Liver (tissue), 9 donors: ENCODE data around the gene RELN. TPM values are rescaled to one million over a fixed set of nuclear protein-coding genes. Genes with fewer than 3 reads are reported as not detected.

Source experiments
- DNase-seq: peaks from one replicate; pipeline ENCODE4 v3.0.0-alpha.2; 2017; ENCODE audit warnings: low spot score
- H3K27ac ChIP-seq, 2 donors: one replicate each; pipeline ENCODE4 v1.7.0; 2013; ENCODE audit warnings: inconsistent platforms in 2 of 2, low read length in 2 of 2, control low read depth in 1 of 2, low read depth in 1 of 2, mild to moderate bottlenecking in 1 of 2
- H3K27me3 ChIP-seq, 4 donors: one replicate each; pipeline versions ENCODE4 v1.6.1 to v1.7.0; 2013; ENCODE audit warnings: low read length in 3 of 4, inconsistent platforms in 1 of 4, mild to moderate bottlenecking in 1 of 4, moderate library complexity in 1 of 4; ENCODE audit not compliant: control insufficient read depth in 4 of 4, insufficient read depth in 4 of 4
- H3K36me3 ChIP-seq, 4 donors: one replicate each; pipeline versions ENCODE4 v1.6.1 to v1.7.0; 2013; ENCODE audit warnings: low read length in 3 of 4, mild to moderate bottlenecking in 3 of 4, low read depth in 1 of 4, moderate library complexity in 1 of 4; ENCODE audit not compliant: control insufficient read depth in 4 of 4, insufficient read depth in 3 of 4
- H3K4me1 ChIP-seq, 4 donors: one replicate each; pipeline versions ENCODE4 v1.6.1 to v1.7.0; 2013; ENCODE audit warnings: low read length in 3 of 4, mild to moderate bottlenecking in 3 of 4, moderate library complexity in 1 of 4; ENCODE audit not compliant: control insufficient read depth in 4 of 4, insufficient read depth in 4 of 4
- H3K4me3 ChIP-seq, 3 donors: one replicate each; pipeline versions ENCODE4 v1.6.1 to v1.7.0; 2013; ENCODE audit warnings: low read length in 3 of 3, control low read depth in 1 of 3, low read depth in 1 of 3, mild to moderate bottlenecking in 1 of 3
- H3K9ac ChIP-seq, 2 donors: one replicate each; pipeline ENCODE4 v1.7.0; 2013; ENCODE audit warnings: low read length in 2 of 2, mild to moderate bottlenecking in 2 of 2, moderate library complexity in 2 of 2, control low read depth in 1 of 2, low read depth in 1 of 2
- H3K9me3 ChIP-seq, 4 donors: one replicate each; pipeline versions ENCODE4 v1.6.1 to v1.7.0; 2013; ENCODE audit warnings: low read length in 3 of 4; ENCODE audit not compliant: control insufficient read depth in 4 of 4
- EGR1 ChIP-seq, 2 donors: IDR thresholded peaks; 2 replicates each; pipeline ENCODE4 v1.6.1; 2016 to 2018; ENCODE audit warnings: antibody characterized with exemption in 2 of 2, low read depth in 2 of 2
- FOXA1 ChIP-seq: IDR thresholded peaks from 2 replicates; pipeline ENCODE4 v1.6.1; 2016; ENCODE audit warnings: antibody characterized with exemption
- FOXA2 ChIP-seq: IDR thresholded peaks from 2 replicates; pipeline ENCODE4 v1.6.1; 2016; ENCODE audit warnings: antibody characterized with exemption
- GABPA ChIP-seq, 2 donors: IDR thresholded peaks in 1 of 2; conservative IDR thresholded peaks in 1 of 2; 2 replicates each; pipeline ENCODE4 v1.6.1; 2016; ENCODE audit warnings: antibody characterized with exemption in 2 of 2, mild to moderate bottlenecking in 1 of 2, moderate library complexity in 1 of 2
- HNF4G ChIP-seq: IDR thresholded peaks from 2 replicates; pipeline ENCODE4 v1.6.1; 2016; ENCODE audit warnings: antibody characterized with exemption
- JUND ChIP-seq, 2 donors: IDR thresholded peaks; 2 replicates each; pipeline ENCODE4 v1.6.1; 2016; ENCODE audit warnings: antibody characterized with exemption in 2 of 2
- NR2F2 ChIP-seq: IDR thresholded peaks from 2 replicates; pipeline ENCODE4 v1.6.1; 2016; ENCODE audit warnings: antibody characterized with exemption
- RAD21 ChIP-seq, 2 donors: IDR thresholded peaks; 2 replicates each; pipeline ENCODE4 v1.6.1; 2016; ENCODE audit warnings: antibody characterized with exemption in 2 of 2, mild to moderate bottlenecking in 2 of 2
- SP1 ChIP-seq: IDR thresholded peaks from 2 replicates; pipeline ENCODE4 v1.6.1; 2018; ENCODE audit warnings: antibody characterized with exemption, mild to moderate bottlenecking
- TAF1 ChIP-seq: conservative IDR thresholded peaks from 2 replicates; pipeline ENCODE4 v1.6.1; 2016; ENCODE audit warnings: antibody characterized with exemption, mild to moderate bottlenecking
- YY1 ChIP-seq: IDR thresholded peaks from 2 replicates; pipeline ENCODE4 v1.6.1; 2016; ENCODE audit warnings: antibody characterized with exemption, mild to moderate bottlenecking
- WGBS: extraction: QIAGEN DNeasy Blood & Tissue Kit; methylation state at CpG from one replicate; pipeline ENCODE4 v1.1.7; 2013; 5-methylcytosine and 5-hydroxymethylcytosine counted together
- polyA plus RNA-seq, 2 donors: library from polyadenylated mRNA; stranded (reverse) in 1 of 2; unstranded in 1 of 2; fragments of 200-250 nt in 1 of 2; fragments of >200 nt in 1 of 2; fragmentation: Nextera tagmentation in 1 of 2; extraction: Ambion mirVana in 1 of 2; gene quantifications; one replicate each; pipeline versions ENCODE4 v1.2.1 to v1.2.3, GENCODE V29; 2013 to 2015
- total RNA-seq, 2 donors: library from RNA; depleted of rRNA; stranded (reverse); fragments of >200 nt; gene quantifications; one replicate each; pipeline ENCODE4 v1.2.3, GENCODE V29; 2014
- TF ChIP-seq, protein P1 (sequence below): IDR thresholded peaks from 2 replicates; pipeline ENCODE4 v1.6.1; 2016; ENCODE audit warnings: antibody characterized with exemption
- TF ChIP-seq, protein P2 (sequence below): IDR thresholded peaks from 2 replicates; pipeline ENCODE4 v1.6.1; 2016; ENCODE audit warnings: antibody characterized with exemption
- TF ChIP-seq, protein P3 (sequence below): IDR thresholded peaks from 2 replicates; pipeline ENCODE4 v1.6.1; 2016; ENCODE audit warnings: antibody characterized with exemption, mild to moderate bottlenecking
- TF ChIP-seq, protein P4 (sequence below): fragments of 150-350 bp; IDR thresholded peaks from 2 replicates; pipeline ENCODE4 v1.5.1; 2017; ENCODE audit warnings: improper control_type of control experiment, low read depth, low read length; ENCODE audit not compliant: missing input control
- donor health status: healthy.
- donor health status: healthy.
- donor health status: healthy.
- donor health status: healthy.
- donor health status: healthy.

The RELN gene
- total and polyA plus RNA-seq, 4 donors, result 10.0 to 69.8 (median 28.4) TPM

DNA sequence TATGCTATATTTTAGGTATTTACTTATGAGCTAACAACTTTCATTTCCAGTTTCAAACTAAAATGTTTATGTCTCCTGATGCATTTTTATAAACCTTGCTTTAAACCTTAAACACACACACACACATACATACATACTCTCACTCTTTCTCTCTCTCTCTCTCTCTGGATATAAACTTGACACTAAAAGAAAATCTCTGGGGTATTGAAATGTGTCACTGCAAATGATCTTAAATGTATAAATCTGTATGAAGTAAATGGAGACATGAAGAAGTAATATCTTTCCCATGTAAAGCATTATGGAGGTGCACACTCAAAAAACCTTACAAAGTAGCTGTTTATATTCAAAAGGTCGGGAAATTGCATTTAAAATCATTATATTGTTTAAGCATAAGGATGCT is 37.0 kb downstream of the RELN start:
- no peak overlapping the region for H3K9ac ChIP-seq
- H3K4me3 ChIP-seq, result no peak overlapping the region
- no peak overlapping the region for H3K27ac ChIP-seq
- H3K9me3 ChIP-seq, result peaks cover 0 to 4% (median 0%) of the 10 kb centered on the region in 4 donors
- WGBS, result 56% methylated on average over 1 of the region's 1 CpG
- no peak for DNase-seq
- peaks cover 0 to 1% (median 0%) of the 10 kb centered on the region in 4 donors for H3K4me1 ChIP-seq
- H3K36me3 ChIP-seq, result no peaks in the 10 kb centered on the region
- H3K27me3 ChIP-seq, result no peaks in the 10 kb centered on the region
- TF ChIP-seq NR2F2 (no peak), FOXA1 (no peak), FOXA2 (no peak), SP1 (no peak), GABPA (IDR thresholded peaks at IDR 0.05 in 1 of 2, conservative IDR thresholded peaks at IDR 0.05 in 1 of 2) (no peak), JUND (IDR thresholded peaks at IDR 0.05) (no peak), HNF4G (no peak), RAD21 (IDR thresholded peaks at IDR 0.05) (no peak)
- TF ChIP-seq, protein P1, sequence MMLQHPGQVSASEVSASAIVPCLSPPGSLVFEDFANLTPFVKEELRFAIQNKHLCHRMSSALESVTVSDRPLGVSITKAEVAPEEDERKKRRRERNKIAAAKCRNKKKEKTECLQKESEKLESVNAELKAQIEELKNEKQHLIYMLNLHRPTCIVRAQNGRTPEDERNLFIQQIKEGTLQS, result no peak
- TF ChIP-seq, protein P2, sequence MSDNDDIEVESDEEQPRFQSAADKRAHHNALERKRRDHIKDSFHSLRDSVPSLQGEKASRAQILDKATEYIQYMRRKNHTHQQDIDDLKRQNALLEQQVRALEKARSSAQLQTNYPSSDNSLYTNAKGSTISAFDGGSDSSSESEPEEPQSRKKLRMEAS, result no peak
- TF ChIP-seq, protein P3, sequence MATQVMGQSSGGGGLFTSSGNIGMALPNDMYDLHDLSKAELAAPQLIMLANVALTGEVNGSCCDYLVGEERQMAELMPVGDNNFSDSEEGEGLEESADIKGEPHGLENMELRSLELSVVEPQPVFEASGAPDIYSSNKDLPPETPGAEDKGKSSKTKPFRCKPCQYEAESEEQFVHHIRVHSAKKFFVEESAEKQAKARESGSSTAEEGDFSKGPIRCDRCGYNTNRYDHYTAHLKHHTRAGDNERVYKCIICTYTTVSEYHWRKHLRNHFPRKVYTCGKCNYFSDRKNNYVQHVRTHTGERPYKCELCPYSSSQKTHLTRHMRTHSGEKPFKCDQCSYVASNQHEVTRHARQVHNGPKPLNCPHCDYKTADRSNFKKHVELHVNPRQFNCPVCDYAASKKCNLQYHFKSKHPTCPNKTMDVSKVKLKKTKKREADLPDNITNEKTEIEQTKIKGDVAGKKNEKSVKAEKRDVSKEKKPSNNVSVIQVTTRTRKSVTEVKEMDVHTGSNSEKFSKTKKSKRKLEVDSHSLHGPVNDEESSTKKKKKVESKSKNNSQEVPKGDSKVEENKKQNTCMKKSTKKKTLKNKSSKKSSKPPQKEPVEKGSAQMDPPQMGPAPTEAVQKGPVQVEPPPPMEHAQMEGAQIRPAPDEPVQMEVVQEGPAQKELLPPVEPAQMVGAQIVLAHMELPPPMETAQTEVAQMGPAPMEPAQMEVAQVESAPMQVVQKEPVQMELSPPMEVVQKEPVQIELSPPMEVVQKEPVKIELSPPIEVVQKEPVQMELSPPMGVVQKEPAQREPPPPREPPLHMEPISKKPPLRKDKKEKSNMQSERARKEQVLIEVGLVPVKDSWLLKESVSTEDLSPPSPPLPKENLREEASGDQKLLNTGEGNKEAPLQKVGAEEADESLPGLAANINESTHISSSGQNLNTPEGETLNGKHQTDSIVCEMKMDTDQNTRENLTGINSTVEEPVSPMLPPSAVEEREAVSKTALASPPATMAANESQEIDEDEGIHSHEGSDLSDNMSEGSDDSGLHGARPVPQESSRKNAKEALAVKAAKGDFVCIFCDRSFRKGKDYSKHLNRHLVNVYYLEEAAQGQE, result no peak

DNA sequence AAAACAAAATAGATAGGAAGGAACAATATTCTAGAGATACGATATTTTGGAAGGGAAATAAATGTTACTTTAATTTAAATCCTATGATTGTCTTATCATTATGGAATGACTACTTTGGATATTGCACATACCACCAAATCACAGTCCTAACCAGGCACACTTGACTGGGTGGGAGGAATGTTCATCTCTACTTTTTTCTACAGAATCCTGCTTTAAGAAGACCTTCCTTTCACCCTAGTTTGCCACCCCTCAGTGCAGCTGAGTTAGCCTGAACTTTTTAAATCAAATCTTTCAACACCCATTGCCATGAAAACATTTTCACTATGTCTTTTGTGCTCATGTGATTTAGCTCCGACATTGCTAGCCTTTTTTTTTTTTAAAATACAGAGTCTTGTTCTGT is 38.1 kb downstream of the RELN start:
- no peaks in the 10 kb centered on the region for H3K36me3 ChIP-seq
- 75% methylated on average over 2 of the region's 2 CpGs for WGBS
- no peak for DNase-seq
- no peak overlapping the region for H3K4me3 ChIP-seq
- no peak for TF ChIP-seq HNF4G
- TF ChIP-seq FOXA2, result no peak
- TF ChIP-seq, protein P4, sequence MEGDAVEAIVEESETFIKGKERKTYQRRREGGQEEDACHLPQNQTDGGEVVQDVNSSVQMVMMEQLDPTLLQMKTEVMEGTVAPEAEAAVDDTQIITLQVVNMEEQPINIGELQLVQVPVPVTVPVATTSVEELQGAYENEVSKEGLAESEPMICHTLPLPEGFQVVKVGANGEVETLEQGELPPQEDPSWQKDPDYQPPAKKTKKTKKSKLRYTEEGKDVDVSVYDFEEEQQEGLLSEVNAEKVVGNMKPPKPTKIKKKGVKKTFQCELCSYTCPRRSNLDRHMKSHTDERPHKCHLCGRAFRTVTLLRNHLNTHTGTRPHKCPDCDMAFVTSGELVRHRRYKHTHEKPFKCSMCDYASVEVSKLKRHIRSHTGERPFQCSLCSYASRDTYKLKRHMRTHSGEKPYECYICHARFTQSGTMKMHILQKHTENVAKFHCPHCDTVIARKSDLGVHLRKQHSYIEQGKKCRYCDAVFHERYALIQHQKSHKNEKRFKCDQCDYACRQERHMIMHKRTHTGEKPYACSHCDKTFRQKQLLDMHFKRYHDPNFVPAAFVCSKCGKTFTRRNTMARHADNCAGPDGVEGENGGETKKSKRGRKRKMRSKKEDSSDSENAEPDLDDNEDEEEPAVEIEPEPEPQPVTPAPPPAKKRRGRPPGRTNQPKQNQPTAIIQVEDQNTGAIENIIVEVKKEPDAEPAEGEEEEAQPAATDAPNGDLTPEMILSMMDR, result no peak
- TF ChIP-seq, protein P3, result no peak
- TF ChIP-seq, protein P2, result no peak
- no peak for TF ChIP-seq RAD21 (IDR thresholded peaks at IDR 0.05)
- TF ChIP-seq FOXA1, result no peak
- no peak for TF ChIP-seq NR2F2
- no peak for TF ChIP-seq SP1
- TF ChIP-seq TAF1, result no peak
- TF ChIP-seq YY1, result no peak
- TF ChIP-seq EGR1 (IDR thresholded peaks at IDR 0.05; ENCODE audit: low read depth in 2 of 2), result no peak
- H3K27ac ChIP-seq, result no peak overlapping the region
- H3K27me3 ChIP-seq, result no peaks in the 10 kb centered on the region
- peaks cover 0 to 1% (median 0%) of the 10 kb centered on the region in 4 donors for H3K4me1 ChIP-seq
- H3K9ac ChIP-seq, result no peak overlapping the region
- H3K9me3 ChIP-seq, result peaks cover 0 to 4% (median 0%) of the 10 kb centered on the region in 4 donors
